Gastroesophageal sphincter (tissue), 4 donors: ENCODE results near the gene SPDYC. TPM values are rescaled to one million over a fixed set of nuclear protein-coding genes. Genes with fewer than 3 reads are reported as not detected.

Experiments used
- ATAC-seq: fragments of 150-250 bp; one replicate; pipeline ENCODE4 v1.9.1; 2016; ENCODE audit warnings: mild to moderate bottlenecking, moderate library complexity
- H3K27ac ChIP-seq, 4 donors: fragments of 200-600 bp; sonication (generic) in 3 of 4; 1 replicate in 3 of 4; 2 replicates in 1 of 4; pipeline ENCODE4 v1.5.1; 2016 to 2019
- H3K27me3 ChIP-seq: fragments of 200-600 bp; sonication (generic); one replicate; pipeline ENCODE4 v1.5.1; 2019
- H3K36me3 ChIP-seq, 2 donors: fragments of 200-600 bp; sonication (generic); one replicate each; pipeline ENCODE4 v1.5.1; 2019; ENCODE audit warnings: control low read depth in 1 of 2
- H3K4me1 ChIP-seq, 3 donors: fragments of 200-600 bp; sonication (generic); 1 replicate in 2 of 3; 2 replicates in 1 of 3; pipeline ENCODE4 v1.5.1; 2016 to 2019; ENCODE audit warnings: control low read depth in 2 of 3
- H3K4me3 ChIP-seq, 2 donors: fragments of 200-600 bp; sonication (generic); one replicate each; pipeline ENCODE4 v1.5.1; 2019; ENCODE audit warnings: mild to moderate bottlenecking in 1 of 2, moderate library complexity in 1 of 2
- H3K9me3 ChIP-seq, 3 donors: fragments of 200-600 bp; sonication (generic); one replicate each; pipeline ENCODE4 v1.5.1; 2017 to 2019; ENCODE audit warnings: control low read depth in 2 of 3
- EP300 ChIP-seq: sonication (generic); formaldehyde crosslinking; IDR thresholded peaks from one replicate; pipeline ENCODE4 v1.6.1; 2017; ENCODE audit warnings: antibody characterized with exemption, mild to moderate bottlenecking
- POLR2A ChIP-seq, 2 donors: fragments of 450-650 bp; IDR thresholded peaks; one replicate each; pipeline ENCODE4 v1.6.1; 2017; ENCODE audit warnings: antibody characterized with exemption in 2 of 2, mild to moderate bottlenecking in 2 of 2, moderate library complexity in 1 of 2
- POLR2AphosphoS5 ChIP-seq: sonication (generic); formaldehyde crosslinking; IDR thresholded peaks from one replicate; pipeline ENCODE4 v1.6.1; 2017; ENCODE audit warnings: antibody characterized with exemption
- WGBS, 2 donors: methylation state at CpG; one replicate each; pipeline ENCODE4 v1.1.5; 2018; ENCODE audit warnings: low coverage in 1 of 2; 5-methylcytosine and 5-hydroxymethylcytosine counted together
- total RNA-seq, 4 donors: library from RNA; depleted of rRNA; stranded (reverse); fragments of >200 nt; gene quantifications; one replicate each; pipeline ENCODE4 v1.1.0, GENCODE V29; 2016
- TF ChIP-seq, protein P1 (sequence below), 4 experiments: fragments of 200-600 bp in 2 of 4; fragments of 450-650 bp in 2 of 4; sonication (generic) in 1 of 4; IDR thresholded peaks; one replicate each; pipeline ENCODE4 v1.5.1; 2017 to 2019; ENCODE audit warnings: antibody characterized with exemption in 4 of 4, mild to moderate bottlenecking in 2 of 4, moderate library complexity in 2 of 4

The SPDYC gene
- total RNA-seq, 4 donors from 2014 or later, result not detected

DNA sequence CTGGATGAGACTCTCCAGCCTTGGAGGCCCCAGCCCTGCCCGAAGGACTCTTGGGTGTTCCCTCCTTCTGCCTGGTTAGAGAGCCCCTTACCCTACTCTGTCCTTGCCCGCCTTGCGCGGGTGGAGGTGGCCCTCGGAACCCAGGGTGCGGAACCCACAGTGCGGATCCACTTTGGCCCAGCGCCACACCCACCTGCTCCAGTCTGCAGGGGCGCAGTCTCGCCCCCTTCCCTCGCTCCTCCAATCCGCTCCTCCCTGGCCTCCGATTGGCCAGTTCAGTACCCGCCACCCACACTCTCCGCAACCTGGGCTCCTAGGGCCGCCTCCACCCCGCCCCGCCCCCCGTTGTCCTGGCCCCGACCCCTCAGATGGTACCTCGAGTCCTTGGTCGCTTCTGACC is 14.1 kb downstream of the SPDYC start:
- Histone ChIP-seq H3K4me1 (peaks cover 0 to 43% (median 15%) of the 10 kb centered on the region in 3 donors), H3K36me3 (peaks cover 0 to 59% of the 10 kb centered on the region in 2 donors), H3K4me3 (no peak overlapping the region), H3K27ac (peak overlapping the region in 2 of 4 donors; percentile 24 to 90), H3K27me3 (no peaks in the 10 kb centered on the region), H3K9me3 (no peaks in the 10 kb centered on the region)
- no peak for ATAC-seq
- 81% methylated on average over 13 of the region's 22 CpGs; no CpG with 5 or more reads in 1 of the 2 donors for WGBS, 2 donors
- TF ChIP-seq, protein P1, sequence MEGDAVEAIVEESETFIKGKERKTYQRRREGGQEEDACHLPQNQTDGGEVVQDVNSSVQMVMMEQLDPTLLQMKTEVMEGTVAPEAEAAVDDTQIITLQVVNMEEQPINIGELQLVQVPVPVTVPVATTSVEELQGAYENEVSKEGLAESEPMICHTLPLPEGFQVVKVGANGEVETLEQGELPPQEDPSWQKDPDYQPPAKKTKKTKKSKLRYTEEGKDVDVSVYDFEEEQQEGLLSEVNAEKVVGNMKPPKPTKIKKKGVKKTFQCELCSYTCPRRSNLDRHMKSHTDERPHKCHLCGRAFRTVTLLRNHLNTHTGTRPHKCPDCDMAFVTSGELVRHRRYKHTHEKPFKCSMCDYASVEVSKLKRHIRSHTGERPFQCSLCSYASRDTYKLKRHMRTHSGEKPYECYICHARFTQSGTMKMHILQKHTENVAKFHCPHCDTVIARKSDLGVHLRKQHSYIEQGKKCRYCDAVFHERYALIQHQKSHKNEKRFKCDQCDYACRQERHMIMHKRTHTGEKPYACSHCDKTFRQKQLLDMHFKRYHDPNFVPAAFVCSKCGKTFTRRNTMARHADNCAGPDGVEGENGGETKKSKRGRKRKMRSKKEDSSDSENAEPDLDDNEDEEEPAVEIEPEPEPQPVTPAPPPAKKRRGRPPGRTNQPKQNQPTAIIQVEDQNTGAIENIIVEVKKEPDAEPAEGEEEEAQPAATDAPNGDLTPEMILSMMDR (IDR thresholded peaks at IDR 0.05), result no peak
- TF ChIP-seq POLR2AphosphoS5 (no peak), EP300 (no peak), POLR2A (IDR thresholded peaks at IDR 0.05) (no peak)

GRCh38 chr11:65185171-65185570 is 15.1 kb downstream of the SPDYC start:
- peaks cover 0 to 40% (median 15%) of the 10 kb centered on the region in 3 donors for H3K4me1 ChIP-seq
- TF ChIP-seq, protein P1 (IDR thresholded peaks at IDR 0.05), result no peak
- TF ChIP-seq POLR2A (IDR thresholded peaks at IDR 0.05), result no peak
- no peak for TF ChIP-seq POLR2AphosphoS5
- TF ChIP-seq EP300, result no peak
- no peak overlapping the region for H3K4me3 ChIP-seq
- H3K27me3 ChIP-seq, result no peaks in the 10 kb centered on the region
- ATAC-seq, result no peak
- WGBS, 2 donors, result 56 to 100% methylated on average over 1 to 2 of the region's 2 CpGs
- H3K9me3 ChIP-seq, result no peaks in the 10 kb centered on the region
- H3K36me3 ChIP-seq, result peaks cover 0 to 69% of the 10 kb centered on the region in 2 donors
- H3K27ac ChIP-seq, result no peak overlapping the region

GRCh38 chr11:65185869-65186341 is 15.9 kb downstream of the SPDYC start:
- Histone ChIP-seq H3K4me1 (peaks cover 0 to 32% (median 11%) of the 10 kb centered on the region in 3 donors), H3K36me3 (peaks cover 0 to 76% of the 10 kb centered on the region in 2 donors), H3K9me3 (no peaks in the 10 kb centered on the region), H3K27ac (no peak overlapping the region), H3K4me3 (no peak overlapping the region), H3K27me3 (no peaks in the 10 kb centered on the region)
- no peak for ATAC-seq
- WGBS, 2 donors, result 74 to 83% methylated on average over 3 to 5 of the region's 18 CpGs
- TF ChIP-seq POLR2AphosphoS5, result no peak
- TF ChIP-seq, protein P1 (IDR thresholded peaks at IDR 0.05), result no peak
- no peak for TF ChIP-seq EP300
- TF ChIP-seq POLR2A (IDR thresholded peaks at IDR 0.05), result no peak

GRCh38 chr11:65186701-65187100 is 16.7 kb downstream of the SPDYC start:
- ATAC-seq, result no peak
- peaks cover 0 to 29% (median 11%) of the 10 kb centered on the region in 3 donors for H3K4me1 ChIP-seq
- H3K36me3 ChIP-seq, result peaks cover 0 to 84% of the 10 kb centered on the region in 2 donors
- TF ChIP-seq, protein P1 (IDR thresholded peaks at IDR 0.05), result no peak
- TF ChIP-seq POLR2AphosphoS5 (no peak), EP300 (no peak), POLR2A (IDR thresholded peaks at IDR 0.05) (no peak)
- H3K27ac ChIP-seq, result no peak overlapping the region
- WGBS, 2 donors, result 83 to 88% methylated on average over 2 of the region's 9 CpGs
- H3K4me3 ChIP-seq, result no peak overlapping the region
- H3K27me3 ChIP-seq, result no peaks in the 10 kb centered on the region
- no peaks in the 10 kb centered on the region for H3K9me3 ChIP-seq

DNA sequence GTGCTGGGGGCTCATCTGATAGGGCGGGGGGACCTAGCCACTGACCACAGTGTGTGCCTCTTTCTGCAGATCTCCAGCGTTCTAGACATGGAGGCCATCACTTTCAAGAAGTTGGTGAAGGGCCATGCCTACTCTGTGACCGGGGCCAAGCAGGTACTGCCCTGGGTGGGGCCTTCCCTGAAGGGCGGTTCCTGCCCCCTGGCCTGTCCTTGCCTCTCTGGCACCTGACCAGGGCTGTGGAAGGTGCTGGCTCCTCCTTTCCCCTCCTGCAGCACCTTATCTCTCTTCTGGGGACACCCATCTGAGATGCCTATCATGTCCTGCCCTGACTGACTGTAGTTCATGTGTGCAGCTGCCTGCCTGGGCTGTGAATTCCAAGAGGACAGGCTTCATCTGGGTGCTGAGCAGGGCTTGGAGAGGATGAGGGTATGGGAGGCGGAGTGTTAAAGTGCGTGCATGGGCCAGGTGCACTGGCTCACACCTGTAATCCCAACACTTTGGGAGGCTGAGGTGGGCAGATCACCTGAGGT is 17.2 kb downstream of the SPDYC start:
- Histone ChIP-seq H3K27ac (no peak overlapping the region), H3K4me1 (peaks cover 0 to 26% (median 11%) of the 10 kb centered on the region in 3 donors), H3K9me3 (no peaks in the 10 kb centered on the region), H3K4me3 (no peak overlapping the region), H3K36me3 (peaks cover 0 to 90% of the 10 kb centered on the region in 2 donors), H3K27me3 (no peaks in the 10 kb centered on the region)
- ATAC-seq, result no peak
- no CpG with 5 or more reads among the region's 6 CpGs for WGBS, 2 donors
- TF ChIP-seq, protein P1 (IDR thresholded peaks at IDR 0.05), result no peak
- TF ChIP-seq EP300 (no peak), POLR2A (IDR thresholded peaks at IDR 0.05) (no peak), POLR2AphosphoS5 (no peak)
